ENCODE data around the gene RAB44. TPM values are rescaled to one million over a fixed set of nuclear protein-coding genes. Genes with fewer than 3 reads are reported as not detected.

RAB44 gene
- total RNA-seq, 4 donors from 2014 or later: 0.14 to 1.1 (median 0.46) TPM

GRCh38 chr6:36691011-36691410, 6.6 kb upstream of the RAB44 start:
- 73 to 91% methylated on average over 2 to 4 of the region's 4 CpGs for WGBS, 2 donors (ENCODE audit: low coverage in 1 of 2)
- in situ Hi-C loops (cut with MboI; ENCODE audit: low pct_ligation_motif_present in 1 of 4, low pct_unique_long_range_greater_than_20kb in 1 of 4, low sequenced_read_pairs in 3 of 4): no loop called here

GRCh38 chr6:36691612-36692011, 6.0 kb upstream of the RAB44 start:
- Histone ChIP-seq H3K4me1 (peaks cover 0 to 12% (median 7%) of the 10 kb centered on the region in 4 donors), H3K27ac (no peak overlapping the region), H3K36me3 (peaks cover 0 to 8% (median 1%) of the 10 kb centered on the region in 4 donors), H3K4me3 (no peak overlapping the region), H3K9me3 (no peaks in the 10 kb centered on the region), H3K27me3 (no peaks in the 10 kb centered on the region)
- no peak for DNase-seq
- WGBS, 2 donors (ENCODE audit: low coverage in 1 of 2): 100% methylated on average over 2 of the region's 2 CpGs
- in situ Hi-C loops (cut with MboI; ENCODE audit: low pct_ligation_motif_present in 1 of 4, low pct_unique_long_range_greater_than_20kb in 1 of 4, low sequenced_read_pairs in 3 of 4) (no loop called here), intact Hi-C loops (cut with DNase I; ENCODE audit: low total_unique reads) (loop anchor here (1.0 kb wide), 1 partner anchor 17 kb away; no protein-coding TSS in a partner anchor)
- TF ChIP-seq POLR2AphosphoS5 (IDR thresholded peaks at IDR 0.05) (no peak), EP300 (IDR thresholded peaks at IDR 0.05; ENCODE audit: low read depth) (no peak), POLR2A (IDR thresholded peaks at IDR 0.05) (no peak), CTCF (IDR thresholded peaks at IDR 0.05) (no peak)

More at GRCh38 chr6:36691011-36691410, 6.6 kb upstream of the RAB44 start:
- no peaks in the 10 kb centered on the region for H3K27me3 ChIP-seq
- no peak for DNase-seq
- TF ChIP-seq POLR2AphosphoS5 (IDR thresholded peaks at IDR 0.05) (no peak), POLR2A (IDR thresholded peaks at IDR 0.05) (no peak)
- peaks cover 0 to 14% (median 4%) of the 10 kb centered on the region in 4 donors for H3K36me3 ChIP-seq
- H3K4me3 ChIP-seq: no peak overlapping the region
- peaks cover 0 to 12% (median 7%) of the 10 kb centered on the region in 4 donors for H3K4me1 ChIP-seq
- H3K9me3 ChIP-seq: no peaks in the 10 kb centered on the region
- H3K27ac ChIP-seq: no peak overlapping the region
- intact Hi-C loops (cut with DNase I; ENCODE audit: low total_unique reads): loop anchor here (1.0 kb wide), 1 partner anchor 17 kb away; no protein-coding TSS in a partner anchor

- whole genome bisulfite sequencing, 2 donors (ENCODE audit: low coverage in 1 of 2): 57% methylated on average over 3 of the region's 3 CpGs; no CpG with 5 or more reads in 1 of the 2 donors
- H3K27ac ChIP-seq: peak overlapping the region in 1 of 4 donors; percentile 4
- peaks cover 0 to 12% (median 7%) of the 10 kb centered on the region in 4 donors for H3K4me1 ChIP-seq
- peak; percentile 38 for DNase-seq
- H3K36me3 ChIP-seq: peaks cover 0 to 2% (median 0%) of the 10 kb centered on the region in 4 donors
- intact Hi-C loops (cut with DNase I; ENCODE audit: low total_unique reads): no loop called here
- TF ChIP-seq POLR2AphosphoS5 (IDR thresholded peaks at IDR 0.05) (no peak), EP300 (IDR thresholded peaks at IDR 0.05; ENCODE audit: low read depth) (no peak), POLR2A (IDR thresholded peaks at IDR 0.05) (no peak), CTCF (IDR thresholded peaks at IDR 0.05) (no peak)
- no peaks in the 10 kb centered on the region for H3K27me3 ChIP-seq
- no peak overlapping the region for H3K4me3 ChIP-seq
- no peaks in the 10 kb centered on the region for H3K9me3 ChIP-seq
- in situ Hi-C loops (cut with MboI; ENCODE audit: low pct_ligation_motif_present in 1 of 4, low pct_unique_long_range_greater_than_20kb in 1 of 4, low sequenced_read_pairs in 3 of 4): no loop called here
Measured at GRCh38 chr6:36692220-36692619, 5.4 kb upstream of the RAB44 start.

GRCh38 chr6:36692861-36693702, 4.5 kb upstream of the RAB44 start:
- no peak overlapping the region for H3K4me3 ChIP-seq
- intact Hi-C loops (cut with DNase I; ENCODE audit: low total_unique reads) (no loop called here), in situ Hi-C loops (cut with MboI; ENCODE audit: low pct_ligation_motif_present in 1 of 4, low pct_unique_long_range_greater_than_20kb in 1 of 4, low sequenced_read_pairs in 3 of 4) (no loop called here)
- TF ChIP-seq CTCF (IDR thresholded peaks at IDR 0.05) (no peak), POLR2A (IDR thresholded peaks at IDR 0.05) (no peak), POLR2AphosphoS5 (IDR thresholded peaks at IDR 0.05) (no peak), EP300 (IDR thresholded peaks at IDR 0.05; ENCODE audit: low read depth) (no peak)
- no peaks in the 10 kb centered on the region for H3K9me3 ChIP-seq
- peak overlapping the region in 1 of 4 donors; percentile 4 for H3K27ac ChIP-seq
- WGBS, 2 donors (ENCODE audit: low coverage in 1 of 2): 73 to 77% methylated on average over 15 to 27 of the region's 27 CpGs
- H3K27me3 ChIP-seq: no peaks in the 10 kb centered on the region
- H3K36me3 ChIP-seq: no peaks in the 10 kb centered on the region
- DNase-seq: peak; percentile 47
- peaks cover 0 to 12% (median 7%) of the 10 kb centered on the region in 4 donors for H3K4me1 ChIP-seq
